ENCODE data around the gene TRAT1. TPM values are rescaled to one million over a fixed set of nuclear protein-coding genes. Genes with fewer than 3 reads are reported as not detected.
"Not testable (repeated sequence)": the region's sequence is repeated elsewhere in the genome, so short reads cannot be mapped to it uniquely, and the experiment has no call there.

Gene TRAT1
- total RNA-seq, 1 experiment from 2014 or later, result not detected

DNA sequence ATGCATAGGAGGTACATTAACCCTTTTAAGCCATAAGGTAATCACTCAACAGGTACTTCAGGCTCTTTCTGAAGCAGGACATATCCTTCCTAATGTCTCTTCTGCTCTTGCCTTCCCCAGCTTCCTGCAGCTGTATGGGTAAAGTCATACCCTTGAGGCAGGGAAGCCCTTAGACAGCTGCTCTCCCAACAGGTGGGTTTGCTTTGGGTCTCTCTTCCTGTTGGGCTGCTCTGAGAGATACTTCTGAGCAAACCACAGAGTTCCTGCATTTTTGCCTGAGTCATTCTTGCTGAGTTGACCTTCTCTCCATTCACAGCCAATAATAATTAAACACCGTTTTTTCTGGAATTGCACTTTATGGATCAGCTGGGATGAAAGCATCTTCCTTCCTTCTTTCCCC, 2.0 kb upstream of the TRAT1 start:
- H3K9me3 ChIP-seq (ENCODE audit: low read depth, low read length, poor library complexity, severe bottlenecking), result no peaks in the 10 kb centered on the region
- ChIA-PET CTCF (no interaction called here), POLR2A (ENCODE audit: low non-redundant PET) (no interaction called here)
- intact Hi-C loops (cut with micrococcal nuclease; ENCODE audit: unreplicated experiment), result no loop called here
- TF ChIP-seq, protein P1, sequence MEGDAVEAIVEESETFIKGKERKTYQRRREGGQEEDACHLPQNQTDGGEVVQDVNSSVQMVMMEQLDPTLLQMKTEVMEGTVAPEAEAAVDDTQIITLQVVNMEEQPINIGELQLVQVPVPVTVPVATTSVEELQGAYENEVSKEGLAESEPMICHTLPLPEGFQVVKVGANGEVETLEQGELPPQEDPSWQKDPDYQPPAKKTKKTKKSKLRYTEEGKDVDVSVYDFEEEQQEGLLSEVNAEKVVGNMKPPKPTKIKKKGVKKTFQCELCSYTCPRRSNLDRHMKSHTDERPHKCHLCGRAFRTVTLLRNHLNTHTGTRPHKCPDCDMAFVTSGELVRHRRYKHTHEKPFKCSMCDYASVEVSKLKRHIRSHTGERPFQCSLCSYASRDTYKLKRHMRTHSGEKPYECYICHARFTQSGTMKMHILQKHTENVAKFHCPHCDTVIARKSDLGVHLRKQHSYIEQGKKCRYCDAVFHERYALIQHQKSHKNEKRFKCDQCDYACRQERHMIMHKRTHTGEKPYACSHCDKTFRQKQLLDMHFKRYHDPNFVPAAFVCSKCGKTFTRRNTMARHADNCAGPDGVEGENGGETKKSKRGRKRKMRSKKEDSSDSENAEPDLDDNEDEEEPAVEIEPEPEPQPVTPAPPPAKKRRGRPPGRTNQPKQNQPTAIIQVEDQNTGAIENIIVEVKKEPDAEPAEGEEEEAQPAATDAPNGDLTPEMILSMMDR (conservative IDR thresholded peaks at IDR 0.05; ENCODE audit: low read depth, low read length), result no peak
- no peak for TF ChIP-seq EZH2 (IDR thresholded peaks at IDR 0.05; ENCODE audit: borderline replicate concordance, low read depth, low read length, poor library complexity, severe bottlenecking)
- H3K27ac ChIP-seq (ENCODE audit: low read depth, low read length, poor library complexity, severe bottlenecking), result no peak overlapping the region
- no peaks in the 10 kb centered on the region for H3K4me1 ChIP-seq (ENCODE audit: insufficient read depth, low read length, poor library complexity, severe bottlenecking)
- no peaks in the 10 kb centered on the region for H3K36me3 ChIP-seq (ENCODE audit: insufficient read depth, low read length, poor library complexity, severe bottlenecking)
- no peak overlapping the region for H3K4me3 ChIP-seq (ENCODE audit: low read depth, low read length, poor library complexity, severe bottlenecking)
- no peak for DNase-seq (ENCODE audit: low spot score)
- no TSS peak for BruUV-seq (replicated peaks)
- no peaks in the 10 kb centered on the region for H3K27me3 ChIP-seq (replicated peaks; ENCODE audit: insufficient read depth, low read depth, low read length, poor library complexity)

DNA sequence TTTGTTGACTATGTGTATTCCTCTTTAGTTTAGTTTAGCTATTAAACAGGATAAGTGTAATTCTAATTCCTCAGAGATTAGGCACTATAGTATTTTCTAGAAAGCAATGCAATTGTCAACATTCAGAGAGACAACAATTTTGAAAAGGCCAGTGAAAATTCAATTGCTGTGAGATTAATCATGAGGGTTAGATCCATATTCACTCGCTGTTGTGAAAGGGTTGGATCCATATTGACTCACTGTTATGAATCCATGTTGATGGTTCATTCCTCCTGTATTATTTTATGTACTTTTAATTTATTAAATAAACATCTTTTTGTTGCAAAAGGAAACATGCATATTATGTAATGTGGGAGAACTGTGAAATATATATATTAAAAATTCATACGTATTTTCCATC, 641 bp downstream of the TRAT1 start:
- BruUV-seq (replicated peaks), result no TSS peak
- intact Hi-C loops (cut with micrococcal nuclease; ENCODE audit: unreplicated experiment), result no loop called here

DNA sequence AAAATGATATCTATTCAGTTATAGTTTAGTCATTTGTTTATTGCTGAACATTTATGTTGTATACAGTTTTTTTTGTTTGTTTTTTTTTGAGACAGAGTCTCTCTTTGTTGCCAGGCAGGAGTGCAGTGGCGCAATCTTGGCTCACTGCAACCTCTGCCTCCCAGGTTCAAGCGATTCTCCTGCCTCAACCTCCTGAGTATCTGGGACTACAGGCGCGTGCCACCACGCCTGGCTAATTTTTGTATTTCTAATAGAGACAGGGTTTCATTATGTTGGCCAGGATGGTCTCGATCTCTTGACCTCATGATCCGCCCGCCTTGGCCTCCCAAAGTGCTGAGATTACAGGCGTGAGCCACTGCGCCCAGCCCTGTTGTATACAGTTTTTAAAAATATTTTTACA, 1.2 kb downstream of the TRAT1 start:
- H3K36me3 ChIP-seq (ENCODE audit: insufficient read depth, low read length, poor library complexity, severe bottlenecking); H3K9me3 ChIP-seq (ENCODE audit: low read depth, low read length, poor library complexity, severe bottlenecking); BruUV-seq (replicated peaks); H3K27ac ChIP-seq (ENCODE audit: low read depth, low read length, poor library complexity, severe bottlenecking); CTCF ChIA-PET; H3K4me3 ChIP-seq (ENCODE audit: low read depth, low read length, poor library complexity, severe bottlenecking); intact Hi-C loops (cut with micrococcal nuclease; ENCODE audit: unreplicated experiment); H3K27me3 ChIP-seq (replicated peaks; ENCODE audit: insufficient read depth, low read depth, low read length, poor library complexity); DNase-seq (ENCODE audit: low spot score); H3K4me1 ChIP-seq (ENCODE audit: insufficient read depth, low read length, poor library complexity, severe bottlenecking); POLR2A ChIA-PET (ENCODE audit: low non-redundant PET): not testable (repeated sequence)

More for the DNA sequence above, 641 bp downstream of the TRAT1 start:
- Histone ChIP-seq H3K36me3 (ENCODE audit: insufficient read depth, low read length, poor library complexity, severe bottlenecking) (no peaks in the 10 kb centered on the region), H3K27ac (ENCODE audit: low read depth, low read length, poor library complexity, severe bottlenecking) (no peak overlapping the region), H3K27me3 (replicated peaks; ENCODE audit: insufficient read depth, low read depth, low read length, poor library complexity) (no peaks in the 10 kb centered on the region), H3K9me3 (ENCODE audit: low read depth, low read length, poor library complexity, severe bottlenecking) (no peaks in the 10 kb centered on the region), H3K4me1 (ENCODE audit: insufficient read depth, low read length, poor library complexity, severe bottlenecking) (peaks cover 9% of the 10 kb centered on the region), H3K4me3 (ENCODE audit: low read depth, low read length, poor library complexity, severe bottlenecking) (no peak overlapping the region)
- POLR2A ChIA-PET (ENCODE audit: low non-redundant PET), result no interaction called here
- CTCF ChIA-PET, result no interaction called here
- TF ChIP-seq, protein P1 (conservative IDR thresholded peaks at IDR 0.05; ENCODE audit: low read depth, low read length), result no peak
- no peak for TF ChIP-seq EZH2 (IDR thresholded peaks at IDR 0.05; ENCODE audit: borderline replicate concordance, low read depth, low read length, poor library complexity, severe bottlenecking)
- DNase-seq (ENCODE audit: low spot score), result no peak

DNA sequence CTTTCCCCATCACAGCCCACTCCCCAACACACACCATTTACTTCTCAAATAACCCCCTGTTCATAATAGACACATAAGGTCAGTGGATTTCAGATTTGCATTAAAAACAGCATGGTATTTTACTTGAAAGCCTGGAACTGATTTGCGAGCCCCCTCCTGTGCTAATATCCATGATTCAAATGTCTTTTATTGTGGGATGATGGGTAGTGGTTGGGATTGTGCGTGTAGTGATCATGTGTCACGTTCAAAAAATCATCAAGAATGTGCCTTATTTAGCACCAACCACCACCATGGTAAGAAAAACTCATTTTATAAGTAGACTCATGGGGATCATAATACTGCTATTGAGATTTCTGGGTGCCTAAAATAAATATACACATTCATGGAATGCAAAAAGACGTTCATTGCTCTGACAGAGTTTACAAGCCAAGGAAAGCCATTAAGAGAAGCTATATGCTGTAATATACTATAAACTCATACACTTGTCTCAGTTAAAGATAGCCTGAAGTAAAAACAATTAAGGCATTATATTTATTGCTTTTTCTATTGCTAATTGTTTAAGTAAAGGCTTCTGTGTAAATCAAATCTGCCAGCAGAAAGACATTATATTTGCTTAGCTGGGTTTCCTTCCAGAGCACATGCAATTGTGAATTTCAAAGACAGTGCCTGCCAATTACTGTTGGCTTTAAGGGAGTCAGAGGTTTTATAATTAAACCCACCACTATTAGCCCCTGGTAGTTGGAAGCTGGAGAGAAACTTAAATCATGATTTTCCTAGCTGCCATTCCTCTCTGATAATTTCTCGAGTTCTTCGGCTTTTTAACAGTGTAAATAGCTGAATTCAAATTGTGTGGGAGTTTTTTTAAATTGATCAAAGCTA, 4.0 kb downstream of the TRAT1 start:
- no peak for TF ChIP-seq EZH2 (IDR thresholded peaks at IDR 0.05; ENCODE audit: borderline replicate concordance, low read depth, low read length, poor library complexity, severe bottlenecking)
- TF ChIP-seq, protein P1 (conservative IDR thresholded peaks at IDR 0.05; ENCODE audit: low read depth, low read length), result no peak
- H3K9me3 ChIP-seq (ENCODE audit: low read depth, low read length, poor library complexity, severe bottlenecking), result no peaks in the 10 kb centered on the region
- POLR2A ChIA-PET (ENCODE audit: low non-redundant PET), result no interaction called here
- H3K36me3 ChIP-seq (ENCODE audit: insufficient read depth, low read length, poor library complexity, severe bottlenecking), result no peaks in the 10 kb centered on the region
- intact Hi-C loops (cut with micrococcal nuclease; ENCODE audit: unreplicated experiment), result no loop called here
- CTCF ChIA-PET, result no interaction called here
- no peak for DNase-seq (ENCODE audit: low spot score)
- peaks cover 9% of the 10 kb centered on the region for H3K4me1 ChIP-seq (ENCODE audit: insufficient read depth, low read length, poor library complexity, severe bottlenecking)
- H3K4me3 ChIP-seq (ENCODE audit: low read depth, low read length, poor library complexity, severe bottlenecking), result no peak overlapping the region
- no peak overlapping the region for H3K27ac ChIP-seq (ENCODE audit: low read depth, low read length, poor library complexity, severe bottlenecking)
- BruUV-seq (replicated peaks), result no TSS peak
- H3K27me3 ChIP-seq (replicated peaks; ENCODE audit: insufficient read depth, low read depth, low read length, poor library complexity), result no peaks in the 10 kb centered on the region
